Keratinocyte (primary cell): ENCODE data around the gene MAPK1. TPM values are rescaled to one million over a fixed set of nuclear protein-coding genes. Genes with fewer than 3 reads are reported as not detected.
"Not testable (repeated sequence)": the region's sequence is repeated elsewhere in the genome, so short reads cannot be mapped to it uniquely, and the experiment has no call there.

Experiments
- DNase-seq: peaks from one replicate; pipeline ENCODE4 v3.0.0-alpha.2; 2011; ENCODE audit warnings: low read depth, missing footprints, low spot score
- FAIRE-seq: peaks from 2 replicates; lab custom pipeline; 2011; peaks lifted over from hg19 to GRCh38; lab: Jason Lieb, UNC
- H2AFZ ChIP-seq: 2 replicates; pipeline ENCODE4 v1.6.0; 2012; ENCODE audit warnings: low read length, control low read depth, inconsistent platforms; ENCODE audit not compliant: control insufficient read depth
- H3K27ac ChIP-seq: 2 replicates; pipeline ENCODE4 v1.5.1; 2011; ENCODE audit warnings: low read length; ENCODE audit not compliant: control insufficient read depth, insufficient read depth
- H3K27me3 ChIP-seq: 3 replicates; pipeline ENCODE4 v1.6.0; 2011; ENCODE audit warnings: low read length; ENCODE audit not compliant: control insufficient read depth, insufficient read depth; ENCODE audit errors: extremely low read depth
- H3K36me3 ChIP-seq, 2 experiments: 2 replicates in 1 of 2; 3 replicates in 1 of 2; pipeline ENCODE4 v1.5.1; 2011; ENCODE audit warnings: low read length in 2 of 2, mild to moderate bottlenecking in 1 of 2; ENCODE audit not compliant: control insufficient read depth in 2 of 2, insufficient read depth in 2 of 2; ENCODE audit errors: extremely low read depth in 1 of 2
- H3K4me1 ChIP-seq: 3 replicates; pipeline ENCODE4 v1.5.1; 2011; ENCODE audit warnings: low read length; ENCODE audit not compliant: control insufficient read depth, insufficient read depth; ENCODE audit errors: extremely low read depth
- H3K4me2 ChIP-seq: 3 replicates; pipeline ENCODE4 v1.6.0; 2011; ENCODE audit warnings: low read depth, low read length; ENCODE audit not compliant: control insufficient read depth, insufficient read depth; ENCODE audit errors: extremely low read depth
- H3K4me3 ChIP-seq, 3 experiments: fragments of 200-600 bp in 1 of 3; sonication (generic) in 1 of 3; 2 replicates in 2 of 3; 3 replicates in 1 of 3; pipeline ENCODE4 v1.5.1; 2011 to 2016; ENCODE audit warnings: low read length in 3 of 3, mild to moderate bottlenecking in 3 of 3, control low read depth in 2 of 3, inconsistent platforms in 1 of 3, low read depth in 1 of 3, mixed read lengths in 1 of 3, mixed run types in 1 of 3, moderate library complexity in 1 of 3; ENCODE audit not compliant: control insufficient read depth in 2 of 3, insufficient read depth in 2 of 3; ENCODE audit errors: extremely low read depth in 1 of 3
- H3K79me2 ChIP-seq: 2 replicates; pipeline ENCODE4 v1.6.0; 2012; ENCODE audit warnings: low read length; ENCODE audit not compliant: control insufficient read depth, insufficient read depth
- H3K9ac ChIP-seq: 3 replicates; pipeline ENCODE4 v1.6.0; 2011; ENCODE audit warnings: low read length; ENCODE audit not compliant: control insufficient read depth, insufficient read depth; ENCODE audit errors: extremely low read depth
- H3K9me1 ChIP-seq: 3 replicates; pipeline ENCODE4 v1.6.0; 2011; ENCODE audit warnings: low read length; ENCODE audit not compliant: control insufficient read depth, insufficient read depth; ENCODE audit errors: extremely low read depth
- H3K9me3 ChIP-seq: 2 replicates; pipeline ENCODE4 v1.5.1; 2012; ENCODE audit warnings: low read depth, low read length; ENCODE audit not compliant: control insufficient read depth
- H4K20me1 ChIP-seq: 3 replicates; pipeline ENCODE4 v1.6.0; 2011; ENCODE audit warnings: low read length; ENCODE audit not compliant: control insufficient read depth, insufficient read depth; ENCODE audit errors: extremely low read depth
- CTCF ChIP-seq, 3 experiments: IDR thresholded peaks in 1 of 3; conservative IDR thresholded peaks in 1 of 3; optimal IDR thresholded peaks in 1 of 3; 2 replicates in 2 of 3; 3 replicates in 1 of 3; pipeline versions ENCODE3 to v1.5.1; 2011; ENCODE audit warnings: low read length in 3 of 3, mild to moderate bottlenecking in 3 of 3, moderate library complexity in 2 of 3, control low read depth in 1 of 3, inconsistent platforms in 1 of 3; ENCODE audit not compliant: insufficient read depth in 2 of 3; ENCODE audit errors: extremely low read depth in 1 of 3
- EZH2 ChIP-seq: IDR thresholded peaks from one replicate; pipeline ENCODE4 v1.6.1; 2012; ENCODE audit warnings: inconsistent platforms, mild to moderate bottlenecking, low read length, moderate library complexity
- dilution Hi-C: fragments of 300-500 bp; cut with MboI; formaldehyde crosslinking; loops from one replicate; pipeline ENCODE4 v1.7.0; 2020; ENCODE audit warnings: low sequenced_read_pairs; ENCODE audit not compliant: extremely low pct_ligation_motif_present
- polyA plus RNA-seq, 5 experiments: library from polyadenylated mRNA; depleted of rRNA in 3 of 5; stranded (reverse) in 3 of 5; stranded (forward) in 1 of 5; unstranded in 1 of 5; fragments of >200 nt; gene quantifications; 1 replicate in 1 of 5; 2 replicates in 3 of 5; 3 replicates in 1 of 5; pipeline versions ENCODE4 v1.2.1 to v1.2.3, GENCODE V29; 2011 to 2012; ENCODE audit warnings: missing spikeins in 2 of 5, low read depth in 1 of 5, low replicate concordance in 1 of 5

The MAPK1 gene
- polyA plus RNA-seq, 1 donor (not counting 4 experiments of a cell fraction or from before 2014, with no cell fraction given), result 136 TPM

DNA sequence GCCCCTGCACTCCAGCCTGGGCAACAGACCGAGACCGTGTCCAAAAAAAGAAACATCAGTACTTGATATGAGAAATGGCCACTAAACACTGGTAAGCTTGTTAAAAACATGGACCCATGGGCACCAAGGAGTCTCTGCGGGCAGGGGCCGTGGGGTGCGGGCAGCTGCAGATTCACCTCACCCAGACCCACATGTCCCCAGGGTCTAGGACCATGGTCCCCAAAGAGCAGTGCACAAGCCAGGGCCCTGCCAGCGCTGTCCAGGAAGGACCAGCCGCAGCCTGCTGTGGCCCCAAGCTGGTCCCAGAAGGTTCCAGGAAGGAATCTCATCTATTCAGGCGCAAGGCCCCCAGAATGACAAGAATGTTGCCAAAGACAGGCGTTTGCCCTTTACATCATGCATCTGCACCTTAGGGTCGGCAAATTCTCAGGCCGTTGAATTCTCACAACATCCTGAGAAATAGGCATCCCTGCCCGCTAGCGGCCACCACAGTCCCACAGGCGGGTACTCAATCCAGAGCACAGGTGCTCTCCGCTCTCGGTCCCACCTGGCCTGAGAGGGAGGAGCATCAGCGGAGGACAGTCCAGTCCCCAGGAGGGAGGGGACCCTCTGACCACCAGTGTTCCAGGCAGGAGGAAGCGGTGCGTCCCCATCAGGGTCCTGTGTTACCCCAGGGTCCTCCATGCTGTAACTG is 141.3 kb downstream of the MAPK1 start:
- no peaks in the 10 kb centered on the region for H3K9me1 ChIP-seq
- H3K4me1 ChIP-seq, result no peaks in the 10 kb centered on the region
- no peak for DNase-seq
- FAIRE-seq, result no peak
- dilution Hi-C loops, result no loop called here
- H3K27me3 ChIP-seq, result no peaks in the 10 kb centered on the region
- no peaks in the 10 kb centered on the region for H3K79me2 ChIP-seq
- no peaks in the 10 kb centered on the region for H3K9me3 ChIP-seq
- no peaks in the 10 kb centered on the region for H4K20me1 ChIP-seq
- no peak overlapping the region for H3K9ac ChIP-seq
- no peaks in the 10 kb centered on the region for H3K36me3 ChIP-seq
- no peak overlapping the region for H2AFZ ChIP-seq
- H3K4me2 ChIP-seq, result no peak overlapping the region
- H3K27ac ChIP-seq, result no peak overlapping the region
- TF ChIP-seq CTCF (optimal IDR thresholded peaks at IDR 0.05 in 1 of 3, IDR thresholded peaks at IDR 0.05 in 1 of 3, conservative IDR thresholded peaks at IDR 0.05 in 1 of 3; ENCODE audit: extremely low read depth in 1 of 3, insufficient read depth in 2 of 3, low read length in 3 of 3) (no peak), EZH2 (no peak)
- H3K4me3 ChIP-seq, result no peak overlapping the region

DNA sequence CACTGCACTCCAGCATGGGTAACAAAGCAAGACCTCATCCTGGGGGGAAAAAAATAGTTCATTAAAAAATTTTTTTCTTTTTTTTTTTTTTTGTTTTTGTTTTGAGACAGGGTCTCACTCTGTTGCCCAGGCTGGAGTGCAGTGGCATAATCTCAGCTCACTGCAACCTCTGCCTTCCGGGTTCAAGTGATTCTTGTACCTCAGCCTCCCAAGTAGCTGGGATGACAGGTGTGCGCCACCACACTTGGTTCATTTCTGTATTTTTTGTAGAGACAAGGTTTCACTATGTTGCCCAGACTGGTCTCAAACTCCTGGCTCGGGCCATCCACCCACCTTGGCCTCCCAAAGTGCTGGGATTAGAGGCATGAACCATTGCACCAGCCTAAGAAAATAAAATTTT is 142.9 kb downstream of the MAPK1 start:
- H3K4me2 ChIP-seq, H3K4me3 ChIP-seq, H2AFZ ChIP-seq, H3K9me1 ChIP-seq, DNase-seq, H3K27ac ChIP-seq, FAIRE-seq, H3K9me3 ChIP-seq, H4K20me1 ChIP-seq, H3K9ac ChIP-seq, H3K27me3 ChIP-seq, H3K4me1 ChIP-seq, H3K79me2 ChIP-seq, H3K36me3 ChIP-seq, dilution Hi-C loops: not testable (repeated sequence)

DNA sequence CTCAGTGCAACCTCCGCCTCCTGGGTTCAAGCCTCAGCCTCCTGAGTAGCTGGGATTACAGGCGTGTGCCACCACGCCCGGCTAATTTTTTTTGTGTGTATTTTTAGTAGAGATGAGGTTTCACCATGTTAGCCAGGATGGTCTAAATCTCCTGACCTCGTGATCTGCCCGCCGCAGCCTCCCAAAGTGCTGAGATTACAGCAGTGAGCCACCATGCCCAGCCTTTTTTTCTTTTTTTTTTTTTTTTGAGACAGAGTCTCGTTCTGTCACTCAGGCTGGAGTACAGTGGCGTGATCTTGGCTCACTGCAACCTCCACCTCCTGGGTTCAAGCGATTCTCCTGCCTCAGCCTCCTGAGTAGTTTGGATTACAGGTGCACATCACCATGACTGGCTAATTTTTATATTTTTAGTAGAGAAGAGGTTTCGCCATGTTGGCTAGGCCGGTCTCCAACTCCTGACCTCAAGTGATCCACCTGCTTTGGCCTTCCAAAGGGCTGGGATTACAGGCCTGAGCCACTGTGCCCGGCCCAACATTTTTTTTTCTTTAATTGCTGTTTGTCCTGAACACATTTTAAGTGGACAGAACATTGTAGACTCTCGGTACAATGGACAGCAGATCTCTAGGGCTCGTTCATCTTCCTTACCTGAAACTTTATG is 146.1 kb downstream of the MAPK1 start:
- H3K4me2 ChIP-seq, H3K79me2 ChIP-seq, H3K9me3 ChIP-seq, H4K20me1 ChIP-seq, H3K27ac ChIP-seq, H3K9ac ChIP-seq, H3K27me3 ChIP-seq, H3K9me1 ChIP-seq, H3K4me3 ChIP-seq, DNase-seq, H3K36me3 ChIP-seq, dilution Hi-C loops, H2AFZ ChIP-seq, H3K4me1 ChIP-seq, FAIRE-seq: not testable (repeated sequence)

DNA sequence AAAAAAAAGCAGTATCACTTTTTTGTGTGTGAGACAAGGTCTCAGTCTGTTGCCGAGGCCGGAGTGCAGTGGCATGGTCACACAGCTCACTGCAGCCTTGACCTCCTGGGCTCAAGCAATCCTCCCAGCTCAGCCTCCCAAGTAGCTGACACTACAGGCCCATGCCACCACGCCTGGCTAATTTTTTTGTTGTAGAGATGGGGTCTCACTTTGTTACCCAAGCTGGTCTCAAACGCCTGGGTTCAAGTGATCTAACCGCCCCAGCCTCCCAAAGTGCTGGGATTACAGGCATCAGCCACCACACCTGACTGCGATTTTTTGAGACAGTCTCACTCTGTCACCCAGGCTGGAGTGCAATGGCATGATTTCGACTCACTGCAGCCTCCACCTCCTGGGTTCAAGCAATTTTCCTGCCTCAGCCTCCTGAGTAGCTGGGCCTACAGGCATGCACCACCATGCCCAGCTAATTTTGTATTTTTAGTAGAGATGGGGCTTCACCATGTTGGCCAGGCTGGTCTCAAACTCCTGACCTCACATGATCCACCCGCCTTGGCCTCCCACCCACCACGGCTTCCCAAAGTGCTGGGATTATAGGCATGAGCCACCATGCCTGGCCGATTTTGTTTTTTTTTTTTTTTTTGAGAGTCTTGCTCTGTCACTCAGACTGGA is 147.1 kb downstream of the MAPK1 start:
- H3K9me1 ChIP-seq, dilution Hi-C loops, H3K27me3 ChIP-seq, H2AFZ ChIP-seq, H3K4me2 ChIP-seq, DNase-seq, H3K79me2 ChIP-seq, FAIRE-seq, H3K36me3 ChIP-seq, H3K27ac ChIP-seq, H3K9me3 ChIP-seq, H4K20me1 ChIP-seq, H3K4me1 ChIP-seq, H3K9ac ChIP-seq, H3K4me3 ChIP-seq: not testable (repeated sequence)
